GM12874 (cell line): ENCODE data around the gene NDUFC1.

Source experiments
- CTCF ChIP-seq: IDR thresholded peaks from 2 replicates; pipeline ENCODE4 v1.5.1; 2011; ENCODE audit warnings: low read depth, mild to moderate bottlenecking, control low read depth, low read length, moderate library complexity; ENCODE audit not compliant: insufficient read depth

The NDUFC1 gene

DNA sequence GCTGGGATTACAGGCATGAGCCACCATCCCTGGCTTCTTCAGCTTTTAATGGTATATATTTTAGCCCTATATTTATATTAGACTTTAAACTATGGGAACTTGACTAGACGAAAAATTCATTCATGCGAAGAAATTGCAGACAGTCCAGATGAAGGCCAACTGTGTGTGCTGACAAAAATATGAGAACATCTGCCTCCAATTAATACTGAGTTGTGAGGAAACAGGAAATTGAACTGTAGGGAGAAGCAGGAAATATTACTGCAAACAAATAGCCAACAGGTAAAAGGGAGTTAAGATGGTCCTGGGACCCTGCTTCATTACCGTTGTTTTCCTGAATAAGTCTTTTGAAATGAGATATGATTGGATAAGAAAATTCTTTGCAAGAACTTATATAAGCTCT, 48.6 kb downstream of the NDUFC1 start:
- TF ChIP-seq CTCF: no peak

DNA sequence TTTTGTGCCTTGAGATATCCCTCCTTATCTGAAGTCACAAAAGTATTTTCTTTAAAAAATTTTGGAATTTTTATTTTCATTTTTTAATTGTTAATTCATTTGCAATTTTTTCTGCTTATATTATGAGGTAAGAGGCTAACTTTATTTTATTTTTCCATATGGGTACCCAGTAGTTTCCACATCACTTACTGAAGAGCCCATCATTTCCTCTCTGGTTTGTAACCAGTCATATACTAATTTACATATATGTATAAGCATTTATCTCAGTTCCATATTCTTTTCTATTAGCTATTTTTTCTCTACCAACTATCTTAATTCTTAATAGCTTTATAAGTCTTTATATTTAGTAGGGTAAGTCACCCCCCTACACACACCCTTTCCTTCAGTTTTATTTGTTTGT, 49.2 kb downstream of the NDUFC1 start:
- no peak for TF ChIP-seq CTCF

GRCh38 chr4:139247700-139248238, 54.5 kb downstream of the NDUFC1 start:
- TF ChIP-seq CTCF: no peak

DNA sequence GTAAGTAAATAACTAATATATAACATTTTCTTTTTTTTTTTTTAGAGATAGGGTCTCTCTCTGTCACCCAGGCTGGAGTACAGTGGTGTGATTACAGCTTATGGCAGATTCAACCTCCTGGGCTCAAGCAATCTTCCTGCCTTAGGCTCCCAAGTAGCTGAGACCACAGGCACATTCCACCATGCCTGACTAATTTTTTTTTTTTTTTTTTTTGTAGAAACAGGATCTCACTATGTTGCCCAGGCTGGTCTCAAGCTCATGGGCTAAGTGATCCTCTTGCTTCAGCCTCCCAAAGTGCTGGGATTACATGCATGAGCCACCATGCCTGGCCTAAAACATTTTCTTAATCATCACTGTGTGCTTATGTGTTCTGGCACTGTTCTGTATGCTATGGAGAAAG, 55.0 kb downstream of the NDUFC1 start:
- TF ChIP-seq CTCF: no peak

DNA sequence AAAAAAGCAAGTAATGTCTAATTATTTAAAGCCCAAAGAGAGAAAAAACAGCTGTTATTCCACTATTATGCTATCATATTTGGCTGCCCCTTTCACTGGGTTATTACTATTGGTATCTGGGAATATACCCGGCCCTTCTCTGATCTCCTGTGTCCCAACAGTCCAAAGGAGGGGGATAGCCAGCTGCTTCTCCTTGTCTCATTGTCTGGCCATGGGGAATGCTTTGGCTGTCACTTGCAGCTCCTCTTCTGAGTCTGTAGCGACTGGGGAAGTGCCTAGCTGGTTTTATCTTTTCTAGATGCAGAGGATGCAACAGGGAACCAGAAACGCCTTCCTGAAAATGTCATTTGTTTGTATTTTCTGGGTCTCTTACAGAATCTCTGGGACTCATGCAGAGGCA, 56.1 kb downstream of the NDUFC1 start:
- no peak for TF ChIP-seq CTCF

DNA sequence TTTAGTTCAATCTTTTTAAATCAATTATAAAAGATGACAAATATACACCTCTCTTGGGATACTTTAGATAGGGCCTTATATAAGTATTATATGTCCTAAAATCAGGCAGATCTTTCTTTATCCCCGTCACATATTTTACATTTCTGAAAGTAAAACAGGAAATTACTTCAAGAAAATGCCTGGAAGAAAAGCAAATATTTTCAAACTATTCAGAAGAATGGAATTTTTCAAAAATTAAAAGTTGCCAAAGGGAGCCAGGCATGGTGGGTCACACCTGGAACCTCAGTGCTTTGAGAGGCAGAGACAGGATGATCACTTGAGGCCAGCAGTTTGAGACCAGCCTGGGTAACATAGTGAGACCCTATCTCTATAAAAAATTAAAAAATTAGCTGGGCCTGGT, 56.7 kb downstream of the NDUFC1 start:
- TF ChIP-seq CTCF: no peak

DNA sequence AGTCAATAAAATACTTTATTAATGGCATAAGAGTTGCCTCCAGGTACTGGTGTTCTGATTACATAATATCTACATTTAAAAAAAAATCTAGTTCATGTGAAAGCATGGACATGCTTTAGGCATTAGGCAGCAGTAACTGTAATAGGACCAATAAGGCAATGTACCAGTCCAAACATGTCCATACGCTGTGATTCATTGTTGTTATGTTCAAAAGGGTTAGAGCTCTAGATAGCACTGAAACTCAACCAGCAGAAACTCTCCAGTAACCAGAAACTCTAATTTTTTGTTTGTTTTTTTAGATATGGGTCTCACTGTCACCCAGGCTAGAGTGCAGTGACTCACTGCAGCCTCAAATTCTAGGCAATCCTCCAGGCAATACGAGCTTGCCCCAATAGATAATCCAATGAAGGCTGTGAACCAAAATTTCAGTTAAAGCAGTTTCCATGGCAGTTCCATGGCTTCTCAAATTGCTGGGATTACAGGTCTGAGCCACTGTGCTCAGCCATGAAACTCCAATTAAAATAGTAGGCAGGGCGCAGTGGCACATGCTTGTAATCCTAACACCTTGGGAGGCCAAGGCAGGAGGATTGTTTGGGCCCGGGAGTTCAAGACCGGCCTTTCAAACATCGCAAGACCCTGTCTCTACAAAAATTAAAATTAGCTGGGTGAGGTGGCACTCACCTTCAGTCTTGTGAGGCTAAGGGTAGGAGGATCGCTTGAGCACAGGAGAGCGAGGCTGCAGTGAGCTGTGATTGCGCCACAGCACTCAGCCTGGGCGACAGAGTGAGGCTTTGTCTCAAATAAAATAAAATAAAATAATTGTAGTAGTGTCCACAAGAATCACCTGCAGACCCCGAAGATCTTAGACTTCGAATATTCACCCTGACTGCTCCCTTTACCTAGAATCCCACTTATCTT, 58.6 kb downstream of the NDUFC1 start:
- no peak for TF ChIP-seq CTCF
